Loucy (cell line): ENCODE data around the gene SLC35B1.

Source experiments
- H2AFZ ChIP-seq: fragments of 200-600 bp; sonication (generic); 2 replicates; pipeline ENCODE4 v1.6.0; 2016; ENCODE audit warnings: antibody characterized with exemption, mild to moderate bottlenecking, low read length, moderate library complexity
- H3F3A ChIP-seq: fragments of 200-600 bp; 2 replicates; pipeline ENCODE4 v1.6.0; 2016; ENCODE audit warnings: antibody characterized with exemption, low read depth, mild to moderate bottlenecking
- H3K27me3 ChIP-seq: fragments of 200-600 bp; sonication (generic); 2 replicates; pipeline ENCODE4 v1.6.1; 2014; ENCODE audit warnings: low read length, mild to moderate bottlenecking; ENCODE audit not compliant: insufficient read depth, poor library complexity, severe bottlenecking
- H3K36me3 ChIP-seq: fragments of 200-600 bp; sonication (generic); 2 replicates; pipeline ENCODE4 v1.6.1; 2016; ENCODE audit warnings: low read length; ENCODE audit not compliant: insufficient read depth
- H3K4me1 ChIP-seq: fragments of 200-600 bp; sonication (generic); 2 replicates; pipeline ENCODE4 v1.5.1; 2014; ENCODE audit warnings: low read length, mild to moderate bottlenecking; ENCODE audit not compliant: insufficient read depth, poor library complexity, severe bottlenecking
- H3K4me2 ChIP-seq: fragments of 200-600 bp; sonication (generic); 2 replicates; pipeline ENCODE4 v1.6.0; 2014; ENCODE audit warnings: antibody characterized with exemption, low read length, low read depth, mild to moderate bottlenecking; ENCODE audit not compliant: poor library complexity, severe bottlenecking
- H3K4me3 ChIP-seq: fragments of 200-600 bp; sonication (generic); 2 replicates; pipeline ENCODE4 v1.5.1; 2014; ENCODE audit warnings: low read length, mild to moderate bottlenecking, mixed read lengths; ENCODE audit not compliant: poor library complexity, severe bottlenecking
- H3K79me2 ChIP-seq: fragments of 200-600 bp; sonication (generic); 2 replicates; pipeline ENCODE4 v1.6.1; 2014; ENCODE audit warnings: low read length; ENCODE audit not compliant: insufficient read depth
- H3K9ac ChIP-seq: fragments of 200-600 bp; sonication (generic); 2 replicates; pipeline ENCODE4 v1.6.0; 2014; ENCODE audit warnings: mild to moderate bottlenecking, low read depth, low read length, moderate library complexity; ENCODE audit not compliant: poor library complexity, severe bottlenecking
- H3K9me2 ChIP-seq: fragments of 200-600 bp; sonication (generic); replicated peaks from 2 replicates; pipeline ENCODE4 v1.6.1; 2016; ENCODE audit warnings: low read depth, low read length, mixed read lengths
- H3K9me3 ChIP-seq: fragments of 200-600 bp; sonication (generic); 2 replicates; pipeline ENCODE4 v1.6.1; 2014; ENCODE audit warnings: mild to moderate bottlenecking, antibody characterized with exemption, low read length, low read depth; ENCODE audit not compliant: insufficient read depth
- H4K20me1 ChIP-seq: fragments of 200-600 bp; sonication (generic); 2 replicates; pipeline ENCODE4 v1.6.0; 2014; ENCODE audit warnings: antibody characterized with exemption, low read length, mild to moderate bottlenecking; ENCODE audit not compliant: insufficient read depth, poor library complexity, severe bottlenecking
- CTCF ChIP-seq: fragments of 200-600 bp; sonication (generic); conservative IDR thresholded peaks from 2 replicates; pipeline ENCODE4 v1.5.1; 2014; ENCODE audit warnings: mild to moderate bottlenecking, antibody characterized with exemption, low read length
- EZH2phosphoT487 ChIP-seq: fragments of 200-600 bp; IDR thresholded peaks from 2 replicates; pipeline ENCODE4 v1.6.1; 2018; ENCODE audit warnings: antibody characterized with exemption, mild to moderate bottlenecking, moderate library complexity, borderline replicate concordance

The SLC35B1 gene

GRCh38 chr17:49742166-49742638 lies 34.4 kb upstream of the SLC35B1 start:
- Histone ChIP-seq H2AFZ (no peak overlapping the region), H3K4me2 (peak overlapping the region; percentile 81), H3K4me3 (peak overlapping the region; percentile 70), H3K27me3 (no peaks in the 10 kb centered on the region), H3K9ac (peak overlapping the region; percentile 80), H3K9me3 (no peaks in the 10 kb centered on the region), H3K4me1 (peaks cover 89% of the 10 kb centered on the region), H3K9me2 (no peaks in the 10 kb centered on the region), H3K36me3 (peaks cover 19% of the 10 kb centered on the region), H4K20me1 (peaks cover 22% of the 10 kb centered on the region), H3K79me2 (peaks cover 86% of the 10 kb centered on the region), H3F3A (peaks cover 32% of the 10 kb centered on the region)
- TF ChIP-seq EZH2phosphoT487 (no peak), CTCF (no peak)

- H3K4me3 ChIP-seq, result peak overlapping the region; percentile 70
- TF ChIP-seq EZH2phosphoT487 (no peak), CTCF (no peak)
- peak overlapping the region; percentile 80 for H3K9ac ChIP-seq
- H4K20me1 ChIP-seq, result peaks cover 27% of the 10 kb centered on the region
- peaks cover 91% of the 10 kb centered on the region for H3K4me1 ChIP-seq
- no peak overlapping the region for H2AFZ ChIP-seq
- H3K27me3 ChIP-seq, result no peaks in the 10 kb centered on the region
- H3K9me3 ChIP-seq, result no peaks in the 10 kb centered on the region
- H3K4me2 ChIP-seq, result peak overlapping the region; percentile 81
- H3K79me2 ChIP-seq, result peaks cover 88% of the 10 kb centered on the region
- H3F3A ChIP-seq, result peaks cover 32% of the 10 kb centered on the region
- peaks cover 21% of the 10 kb centered on the region for H3K36me3 ChIP-seq
- H3K9me2 ChIP-seq, result no peaks in the 10 kb centered on the region
These were observed 33.9 kb upstream of the SLC35B1 start for GRCh38 chr17:49741692-49742076.

- H3K4me3 ChIP-seq, result peak overlapping the region; percentile 70
- peaks cover 27% of the 10 kb centered on the region for H3F3A ChIP-seq
- peaks cover 22% of the 10 kb centered on the region for H3K36me3 ChIP-seq
- no peaks in the 10 kb centered on the region for H3K27me3 ChIP-seq
- no peak overlapping the region for H2AFZ ChIP-seq
- peaks cover 88% of the 10 kb centered on the region for H3K79me2 ChIP-seq
- H4K20me1 ChIP-seq, result peaks cover 27% of the 10 kb centered on the region
- no peaks in the 10 kb centered on the region for H3K9me3 ChIP-seq
- TF ChIP-seq EZH2phosphoT487, result no peak
- no peak for TF ChIP-seq CTCF
- H3K9me2 ChIP-seq, result no peaks in the 10 kb centered on the region
- peaks cover 89% of the 10 kb centered on the region for H3K4me1 ChIP-seq
- peak overlapping the region; percentile 81 for H3K4me2 ChIP-seq
- H3K9ac ChIP-seq, result peak overlapping the region; percentile 80
These were observed 33.4 kb upstream of the SLC35B1 start for GRCh38 chr17:49741009-49741691.
